GM19455 (cell line): ENCODE measurements around the gene IBA57.

Experiments used
- ATAC-seq: cut with Tn5 transposase; IDR thresholded peaks from one replicate; pipeline ENCODE4 v1.9.1; 2021; ENCODE audit not compliant: unreplicated experiment

The IBA57 gene

GRCh38 chr1:228155596-228156514, 9.7 kb upstream of the IBA57 start:
- ATAC-seq, result no peak

GRCh38 chr1:228156515-228156881, 9.1 kb upstream of the IBA57 start:
- ATAC-seq, result no peak

- ATAC-seq, result no peak
Observed at GRCh38 chr1:228156941-228157728, 8.5 kb upstream of the IBA57 start.

GRCh38 chr1:228157729-228158126, 7.9 kb upstream of the IBA57 start:
- no peak for ATAC-seq

GRCh38 chr1:228158151-228159007, 7.2 kb upstream of the IBA57 start:
- ATAC-seq, result no peak

GRCh38 chr1:228159008-228159665, 6.5 kb upstream of the IBA57 start:
- ATAC-seq, result no peak

GRCh38 chr1:228160201-228160761, 5.3 kb upstream of the IBA57 start:
- ATAC-seq, result no peak

GRCh38 chr1:228161362-228161761, 4.2 kb upstream of the IBA57 start:
- ATAC-seq, result no peak

- ATAC-seq, result no peak
Observed at GRCh38 chr1:228161866-228162265, 3.7 kb upstream of the IBA57 start.

GRCh38 chr1:228162286-228163006, 3.2 kb upstream of the IBA57 start:
- ATAC-seq, result no peak

- no peak for ATAC-seq
Observed at GRCh38 chr1:228163007-228163753, 2.4 kb upstream of the IBA57 start.

GRCh38 chr1:228163776-228164519, 1.7 kb upstream of the IBA57 start:
- no peak for ATAC-seq

GRCh38 chr1:228164561-228165371, 838 bp upstream of the IBA57 start:
- peak; percentile 0 for ATAC-seq

GRCh38 chr1:228166170-228166936, 749 bp downstream of the IBA57 start:
- peak; percentile 21 for ATAC-seq

- ATAC-seq, result no peak
Observed at GRCh38 chr1:228168563-228169270, 3.1 kb downstream of the IBA57 start.

GRCh38 chr1:228169345-228169744, 3.7 kb downstream of the IBA57 start:
- no peak for ATAC-seq
